Colonic mucosa (tissue), 4 donors: ENCODE measurements around the gene CNNM4. TPM values are rescaled to one million over a fixed set of nuclear protein-coding genes. Genes with fewer than 3 reads are reported as not detected.

Source experiments
- DNase-seq: peaks from one replicate; pipeline ENCODE4 v3.0.0-alpha.2; 2020
- H3K27ac ChIP-seq: fragments of 200-600 bp; one replicate; pipeline ENCODE4 v1.8.0; 2021
- H3K27me3 ChIP-seq: fragments of 200-600 bp; one replicate; pipeline ENCODE4 v1.8.0; 2021
- H3K36me3 ChIP-seq: fragments of 200-600 bp; one replicate; pipeline ENCODE4 v1.8.0; 2021
- H3K4me1 ChIP-seq: fragments of 200-600 bp; one replicate; pipeline ENCODE4 v1.8.0; 2021; ENCODE audit warnings: mild to moderate bottlenecking
- H3K4me3 ChIP-seq: fragments of 200-600 bp; one replicate; pipeline ENCODE4 v1.8.0; 2021
- H3K9ac ChIP-seq, 2 donors: one replicate each; pipeline ENCODE4 v1.7.0; 2013; ENCODE audit warnings: control low read depth in 2 of 2, low read depth in 2 of 2, low read length in 2 of 2
- H3K9me3 ChIP-seq: fragments of 200-600 bp; one replicate; pipeline ENCODE4 v1.8.0; 2021
- intact Hi-C: fragments of 100-400 bp; cut with DNase I; formaldehyde crosslinking; loops from one replicate; pipeline ENCODE4 v1.14.1; 2022
- total RNA-seq, 2 donors: library from RNA; stranded (reverse); fragmentation: NEBNext Ultra II Directional in 1 of 2; extraction: Animal tissue kit (Norgen Biotek cat#: 25700) in 1 of 2; gene quantifications; one replicate each; pipeline ENCODE4 v1.2.1, GENCODE V29; 2021
- TF ChIP-seq, protein P1 (sequence below): fragments of 200-600 bp; IDR thresholded peaks from one replicate; pipeline ENCODE4 v1.8.0; 2022; ENCODE audit warnings: antibody characterized with exemption, mild to moderate bottlenecking
- donor health status: healthy.
- donor health status: DM: no; HTN: no; CAD: no.
- donor health status: DM: no; HTN: no; CAD: no.

Gene CNNM4
- total RNA-seq, 2 donors from 2014 or later, result 80.4 to 190 TPM

DNA sequence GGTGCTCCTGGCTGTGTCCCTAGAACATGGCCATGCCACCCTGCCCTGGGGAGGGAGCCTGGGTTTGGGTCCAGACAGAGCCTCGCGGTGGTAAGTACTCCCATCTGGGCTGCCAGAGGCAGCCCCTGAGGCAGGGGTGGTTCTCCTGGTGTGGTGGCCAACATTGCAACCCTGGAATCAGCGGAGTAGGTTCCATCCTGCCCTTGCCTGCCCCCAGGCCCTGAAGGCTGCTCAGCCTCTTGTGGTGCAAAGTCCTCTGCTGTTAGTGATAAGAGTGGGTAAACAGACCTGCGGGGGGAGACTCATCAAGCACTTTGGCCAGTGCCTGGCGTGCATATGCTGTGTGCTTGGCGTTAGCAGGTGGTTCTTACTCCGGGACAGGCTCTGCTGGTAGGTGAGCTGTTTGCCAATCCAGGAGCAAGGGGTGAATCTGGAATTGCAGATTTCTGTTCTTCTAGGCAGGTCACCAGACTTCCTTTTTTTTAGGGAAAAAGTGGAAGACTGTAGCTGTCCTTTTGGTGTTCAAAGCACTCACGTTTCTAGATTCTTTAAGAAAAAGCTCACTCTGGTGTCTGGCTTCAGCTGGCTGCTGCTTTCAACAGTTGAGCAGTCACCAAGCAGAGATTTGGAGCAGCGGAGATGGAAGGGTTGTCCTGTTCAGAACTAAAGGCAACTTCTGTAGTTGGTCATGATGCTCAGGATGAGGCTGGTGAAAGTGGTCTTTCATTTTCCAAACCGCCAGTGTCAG is 58.6 kb downstream of the CNNM4 start:
- DNase-seq, result peak; percentile 89
- Histone ChIP-seq H3K4me1 (peaks cover 28% of the 10 kb centered on the region), H3K27me3 (no peaks in the 10 kb centered on the region), H3K27ac (no peak overlapping the region), H3K9ac (peak overlapping the region in 1 of 2 donors; percentile 70), H3K36me3 (no peaks in the 10 kb centered on the region), H3K9me3 (no peaks in the 10 kb centered on the region), H3K4me3 (peak overlapping the region; percentile 11)
- TF ChIP-seq, protein P1, sequence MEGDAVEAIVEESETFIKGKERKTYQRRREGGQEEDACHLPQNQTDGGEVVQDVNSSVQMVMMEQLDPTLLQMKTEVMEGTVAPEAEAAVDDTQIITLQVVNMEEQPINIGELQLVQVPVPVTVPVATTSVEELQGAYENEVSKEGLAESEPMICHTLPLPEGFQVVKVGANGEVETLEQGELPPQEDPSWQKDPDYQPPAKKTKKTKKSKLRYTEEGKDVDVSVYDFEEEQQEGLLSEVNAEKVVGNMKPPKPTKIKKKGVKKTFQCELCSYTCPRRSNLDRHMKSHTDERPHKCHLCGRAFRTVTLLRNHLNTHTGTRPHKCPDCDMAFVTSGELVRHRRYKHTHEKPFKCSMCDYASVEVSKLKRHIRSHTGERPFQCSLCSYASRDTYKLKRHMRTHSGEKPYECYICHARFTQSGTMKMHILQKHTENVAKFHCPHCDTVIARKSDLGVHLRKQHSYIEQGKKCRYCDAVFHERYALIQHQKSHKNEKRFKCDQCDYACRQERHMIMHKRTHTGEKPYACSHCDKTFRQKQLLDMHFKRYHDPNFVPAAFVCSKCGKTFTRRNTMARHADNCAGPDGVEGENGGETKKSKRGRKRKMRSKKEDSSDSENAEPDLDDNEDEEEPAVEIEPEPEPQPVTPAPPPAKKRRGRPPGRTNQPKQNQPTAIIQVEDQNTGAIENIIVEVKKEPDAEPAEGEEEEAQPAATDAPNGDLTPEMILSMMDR, result no peak
- intact Hi-C loops, result no loop called here

DNA sequence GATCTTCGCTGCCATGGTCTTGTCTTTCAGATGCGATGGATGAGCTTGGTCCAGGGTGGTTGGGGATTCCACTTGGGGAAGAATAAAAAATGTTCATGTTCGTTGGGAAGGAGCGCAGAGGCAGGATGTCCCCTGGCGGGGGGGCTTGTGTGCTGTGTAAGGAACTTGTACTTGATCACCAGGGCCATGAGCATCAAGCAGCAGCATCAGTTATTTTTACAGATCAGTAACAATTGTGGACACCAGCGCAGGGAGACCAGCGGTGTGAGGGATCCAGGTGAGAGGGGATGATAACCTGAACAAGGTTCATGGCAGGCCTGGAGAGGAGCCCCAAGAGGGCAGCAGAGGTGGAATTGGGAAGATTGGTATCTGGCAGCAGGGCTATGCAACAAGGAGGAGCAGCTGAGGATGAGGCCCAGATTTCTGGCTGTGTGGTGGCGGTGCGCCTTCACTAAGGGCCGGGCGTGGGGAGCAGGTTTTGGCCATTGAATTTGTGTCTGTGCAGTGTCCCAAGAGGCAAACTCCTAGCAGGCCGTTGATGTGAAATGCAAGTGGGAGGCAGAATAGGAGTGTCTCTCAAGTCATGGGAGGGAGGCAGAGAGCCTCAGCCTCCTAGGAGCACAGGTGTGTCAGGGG is 59.3 kb downstream of the CNNM4 start:
- Histone ChIP-seq H3K4me3 (no peak overlapping the region), H3K9me3 (no peaks in the 10 kb centered on the region), H3K27me3 (no peaks in the 10 kb centered on the region), H3K9ac (peak overlapping the region in 1 of 2 donors; percentile 70), H3K27ac (no peak overlapping the region), H3K36me3 (no peaks in the 10 kb centered on the region), H3K4me1 (peaks cover 28% of the 10 kb centered on the region)
- intact Hi-C loops, result loop anchor here (5.0 kb wide), 1 partner anchor 37 kb away; the partner anchor contains the start of gene ANKRD39
- TF ChIP-seq, protein P1, result no peak
- no peak for DNase-seq

DNA sequence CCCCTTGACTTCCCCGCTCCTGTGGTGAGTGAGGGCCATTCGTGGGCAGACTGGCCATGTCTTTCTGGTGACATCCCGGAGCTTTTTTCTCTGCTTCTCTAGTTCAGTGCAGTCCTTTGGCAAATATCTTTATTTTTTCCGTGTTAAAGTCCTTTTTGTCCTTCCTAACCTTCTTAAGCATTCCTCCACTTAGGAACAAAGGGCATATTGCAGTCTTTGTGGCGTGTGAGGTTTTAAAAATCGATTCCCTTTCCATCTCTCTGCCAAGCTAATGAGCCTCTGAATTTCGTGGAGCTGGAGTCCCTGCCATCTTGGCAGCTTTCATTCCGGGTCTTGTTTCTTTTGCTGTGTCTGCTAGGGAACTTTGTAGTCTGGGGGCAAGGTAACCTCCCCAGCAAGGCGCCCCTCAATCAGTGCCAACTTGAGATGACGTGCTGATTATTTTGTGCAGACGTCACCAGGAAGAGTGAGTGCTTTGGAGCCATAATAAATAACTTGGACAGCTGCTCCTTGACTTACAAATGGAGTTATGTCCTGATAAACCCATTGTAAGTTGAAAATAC is 60.5 kb downstream of the CNNM4 start:
- Histone ChIP-seq H3K27me3 (no peaks in the 10 kb centered on the region), H3K9ac (no peak overlapping the region), H3K9me3 (no peaks in the 10 kb centered on the region), H3K27ac (no peak overlapping the region), H3K4me1 (peaks cover 28% of the 10 kb centered on the region), H3K36me3 (no peaks in the 10 kb centered on the region), H3K4me3 (no peak overlapping the region)
- TF ChIP-seq, protein P1, result no peak
- intact Hi-C loops, result loop anchor here (5.0 kb wide), 1 partner anchor 36 kb away; the partner anchor contains the start of gene ANKRD39
- DNase-seq, result no peak

DNA sequence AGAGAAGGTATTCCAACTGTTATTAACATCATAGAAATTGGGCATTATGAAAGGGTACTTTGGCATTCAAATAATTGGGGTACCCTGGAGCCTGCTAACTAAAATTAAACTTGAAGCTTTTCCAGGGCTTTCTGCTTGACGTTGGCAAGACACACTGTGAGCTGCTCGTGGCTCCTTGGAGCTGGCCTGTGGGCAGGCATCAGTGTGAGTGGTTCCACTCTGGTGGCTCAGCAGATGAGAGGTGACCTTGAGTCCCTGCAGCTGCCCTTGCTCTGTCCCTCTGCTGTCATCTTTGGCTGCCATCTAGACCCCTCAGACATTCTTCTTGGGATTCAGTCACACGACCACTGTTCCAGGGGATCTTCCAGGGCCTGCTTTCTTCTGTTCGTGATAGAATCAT is 62.1 kb downstream of the CNNM4 start:
- H3K36me3 ChIP-seq, result no peaks in the 10 kb centered on the region
- H3K4me3 ChIP-seq, result no peak overlapping the region
- H3K9me3 ChIP-seq, result no peaks in the 10 kb centered on the region
- TF ChIP-seq, protein P1, result no peak
- no peak overlapping the region for H3K27ac ChIP-seq
- H3K27me3 ChIP-seq, result no peaks in the 10 kb centered on the region
- DNase-seq, result no peak
- intact Hi-C loops, result loop anchor here (5.0 kb wide), 1 partner anchor 35 kb away; the partner anchor contains the start of gene ANKRD39
- H3K4me1 ChIP-seq, result peaks cover 26% of the 10 kb centered on the region
- H3K9ac ChIP-seq, result no peak overlapping the region

DNA sequence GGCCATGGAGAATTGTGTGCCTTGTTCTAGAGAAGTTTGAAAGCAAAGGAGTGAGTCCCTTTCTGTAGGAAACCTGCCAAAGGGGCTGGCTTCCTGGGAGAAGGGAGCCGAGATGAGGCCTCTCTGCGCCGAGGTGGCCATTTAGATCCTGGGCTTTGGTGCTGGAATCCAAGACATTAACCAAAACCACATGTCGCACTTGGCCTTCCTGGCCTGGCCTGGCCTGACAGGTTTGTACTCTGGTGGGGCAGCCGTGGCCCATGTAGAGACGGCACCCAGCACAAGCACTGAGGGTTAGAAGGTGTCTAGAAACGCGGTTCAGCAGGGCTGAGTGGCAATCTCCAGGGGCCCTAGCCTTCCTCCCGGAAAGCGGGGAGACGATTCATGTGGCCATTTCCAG is 62.5 kb downstream of the CNNM4 start:
- Histone ChIP-seq H3K36me3 (no peaks in the 10 kb centered on the region), H3K4me1 (peaks cover 22% of the 10 kb centered on the region), H3K9ac (no peak overlapping the region), H3K27ac (no peak overlapping the region), H3K9me3 (no peaks in the 10 kb centered on the region), H3K27me3 (no peaks in the 10 kb centered on the region), H3K4me3 (no peak overlapping the region)
- DNase-seq, result no peak
- TF ChIP-seq, protein P1, result no peak
- intact Hi-C loops, result loop anchor here (5.0 kb wide), 1 partner anchor 34 kb away; the partner anchor contains the start of gene ANKRD39
